IPS-15b (cell line): ENCODE data around the gene AHCYL2.
"Not testable (repeated sequence)": the region's sequence is repeated elsewhere in the genome, so short reads cannot be mapped to it uniquely, and the experiment has no call there.

Source experiments
- H3K27me3 ChIP-seq: one replicate; pipeline ENCODE4 v1.6.1; 2013; ENCODE audit warnings: low read length; ENCODE audit not compliant: control insufficient read depth, insufficient read depth
- H3K36me3 ChIP-seq: one replicate; pipeline ENCODE4 v1.6.1; 2013; ENCODE audit warnings: low read length; ENCODE audit not compliant: control insufficient read depth, insufficient read depth
- H3K4me1 ChIP-seq: one replicate; pipeline ENCODE4 v1.6.1; 2013; ENCODE audit warnings: mild to moderate bottlenecking, low read length; ENCODE audit not compliant: control insufficient read depth, insufficient read depth
- H3K4me3 ChIP-seq: one replicate; pipeline ENCODE4 v1.5.1; 2013; ENCODE audit warnings: low read depth, low read length
- H3K9ac ChIP-seq: one replicate; pipeline ENCODE4 v1.6.1; 2013; ENCODE audit warnings: low read depth, mild to moderate bottlenecking, low read length
- H3K9me3 ChIP-seq: one replicate; pipeline ENCODE4 v1.6.1; 2013; ENCODE audit warnings: mild to moderate bottlenecking, low read length; ENCODE audit not compliant: control insufficient read depth, insufficient read depth

The AHCYL2 gene

GRCh38 chr7:129439963-129440625 lies 215.3 kb downstream of the AHCYL2 start:
- Histone ChIP-seq H3K4me1 (peaks cover 5% of the 10 kb centered on the region), H3K9me3 (no peaks in the 10 kb centered on the region), H3K36me3 (peaks cover 3% of the 10 kb centered on the region), H3K9ac (no peak overlapping the region), H3K27me3 (peaks cover 9% of the 10 kb centered on the region), H3K4me3 (no peak overlapping the region)

DNA sequence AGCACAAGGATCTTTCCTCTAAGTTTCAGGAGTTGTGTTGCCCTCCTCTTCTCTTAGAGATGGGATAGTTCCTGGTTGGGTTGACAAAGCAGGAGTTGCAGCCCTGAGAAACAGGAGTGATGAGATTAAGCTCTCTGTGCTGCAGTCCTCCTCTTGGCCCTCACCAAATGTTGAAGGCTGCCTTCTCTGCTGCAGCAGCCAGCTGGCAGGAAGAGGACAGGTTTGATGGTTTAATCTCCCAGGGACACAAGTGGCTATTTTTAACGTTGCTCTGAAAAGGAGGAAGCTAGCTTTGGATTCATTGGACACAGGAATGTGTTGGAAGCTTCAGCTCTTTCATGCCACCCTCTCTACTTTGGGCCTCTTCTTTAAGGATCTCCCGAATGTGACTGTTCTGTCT lies 218.8 kb downstream of the AHCYL2 start:
- no peak overlapping the region for H3K9ac ChIP-seq
- peaks cover 7% of the 10 kb centered on the region for H3K36me3 ChIP-seq
- no peaks in the 10 kb centered on the region for H3K4me1 ChIP-seq
- H3K9me3 ChIP-seq, result no peaks in the 10 kb centered on the region
- H3K27me3 ChIP-seq, result no peaks in the 10 kb centered on the region
- H3K4me3 ChIP-seq, result no peak overlapping the region

- not testable (repeated sequence) for H3K27me3 ChIP-seq, H3K4me1 ChIP-seq, H3K9me3 ChIP-seq, H3K4me3 ChIP-seq, H3K36me3 ChIP-seq, H3K9ac ChIP-seq
These were observed 219.9 kb downstream of the AHCYL2 start for GRCh38 chr7:129444776-129445175.

DNA sequence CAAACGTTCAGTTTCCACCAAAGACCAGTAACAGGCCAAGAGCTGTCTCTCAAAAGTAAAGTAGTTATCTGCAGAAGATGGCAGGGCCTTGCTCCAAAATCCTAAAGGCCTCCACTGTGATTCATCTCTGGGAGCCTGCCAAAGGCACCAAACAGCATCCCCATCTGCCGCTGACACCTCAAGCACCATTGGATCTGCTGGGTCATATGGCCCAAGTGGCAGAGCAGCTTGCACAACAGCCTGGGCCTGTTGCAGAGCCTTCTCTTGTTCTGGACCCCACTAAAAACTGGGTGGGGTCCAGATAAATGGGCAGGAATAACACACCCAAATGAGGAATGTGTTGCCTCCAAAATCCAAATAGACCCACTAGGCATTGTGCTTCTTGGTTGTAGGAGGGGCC lies 222.1 kb downstream of the AHCYL2 start:
- H3K4me1 ChIP-seq, H3K27me3 ChIP-seq, H3K9ac ChIP-seq, H3K4me3 ChIP-seq, H3K36me3 ChIP-seq, H3K9me3 ChIP-seq: not testable (repeated sequence)

- H3K36me3 ChIP-seq, H3K9me3 ChIP-seq, H3K27me3 ChIP-seq, H3K4me3 ChIP-seq, H3K4me1 ChIP-seq, H3K9ac ChIP-seq: not testable (repeated sequence)
These were observed 222.6 kb downstream of the AHCYL2 start for GRCh38 chr7:129447445-129447844.

GRCh38 chr7:129448608-129449007 lies 223.8 kb downstream of the AHCYL2 start:
- not testable (repeated sequence) for H3K4me3 ChIP-seq, H3K27me3 ChIP-seq, H3K9me3 ChIP-seq, H3K36me3 ChIP-seq, H3K4me1 ChIP-seq, H3K9ac ChIP-seq

- no peak overlapping the region for H3K9ac ChIP-seq
- H3K4me3 ChIP-seq, result no peak overlapping the region
- H3K27me3 ChIP-seq, result no peaks in the 10 kb centered on the region
- peaks cover 13% of the 10 kb centered on the region for H3K36me3 ChIP-seq
- H3K9me3 ChIP-seq, result no peaks in the 10 kb centered on the region
- H3K4me1 ChIP-seq, result no peaks in the 10 kb centered on the region
These were observed 225.5 kb downstream of the AHCYL2 start for GRCh38 chr7:129450295-129450694.

DNA sequence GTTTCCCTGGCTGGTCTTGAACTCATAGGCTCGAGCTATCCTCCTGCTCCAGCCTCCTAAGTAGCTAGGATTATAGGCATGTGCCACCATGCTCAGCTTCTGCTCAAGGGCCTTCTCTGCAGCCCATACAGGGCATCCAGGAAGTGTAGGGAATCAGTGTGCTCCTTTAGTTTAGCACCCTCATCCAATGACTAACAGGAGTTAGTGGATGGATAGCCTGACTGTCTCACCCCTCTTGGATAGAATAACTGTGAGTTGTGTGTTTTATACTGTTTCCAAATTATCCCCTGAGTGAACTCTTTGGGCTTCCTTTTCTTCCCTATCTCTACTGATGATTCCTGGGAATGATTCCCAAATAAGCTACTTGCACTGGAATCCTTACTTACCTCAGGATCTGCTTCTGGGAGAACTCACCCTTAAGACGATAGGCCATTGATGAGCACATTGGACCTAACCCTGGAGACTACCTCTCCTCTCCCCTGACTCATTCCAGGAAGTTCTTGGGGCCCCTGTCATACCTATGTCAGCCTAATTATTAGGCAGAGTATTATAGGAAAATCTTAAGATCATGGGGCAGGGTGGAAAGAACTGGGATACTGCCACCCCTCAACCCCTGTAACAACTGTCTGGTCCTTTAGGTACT lies 227.9 kb downstream of the AHCYL2 start:
- Histone ChIP-seq H3K27me3 (no peaks in the 10 kb centered on the region), H3K4me1 (no peaks in the 10 kb centered on the region), H3K36me3 (peaks cover 17% of the 10 kb centered on the region), H3K4me3 (no peak overlapping the region), H3K9me3 (no peaks in the 10 kb centered on the region), H3K9ac (no peak overlapping the region)

DNA sequence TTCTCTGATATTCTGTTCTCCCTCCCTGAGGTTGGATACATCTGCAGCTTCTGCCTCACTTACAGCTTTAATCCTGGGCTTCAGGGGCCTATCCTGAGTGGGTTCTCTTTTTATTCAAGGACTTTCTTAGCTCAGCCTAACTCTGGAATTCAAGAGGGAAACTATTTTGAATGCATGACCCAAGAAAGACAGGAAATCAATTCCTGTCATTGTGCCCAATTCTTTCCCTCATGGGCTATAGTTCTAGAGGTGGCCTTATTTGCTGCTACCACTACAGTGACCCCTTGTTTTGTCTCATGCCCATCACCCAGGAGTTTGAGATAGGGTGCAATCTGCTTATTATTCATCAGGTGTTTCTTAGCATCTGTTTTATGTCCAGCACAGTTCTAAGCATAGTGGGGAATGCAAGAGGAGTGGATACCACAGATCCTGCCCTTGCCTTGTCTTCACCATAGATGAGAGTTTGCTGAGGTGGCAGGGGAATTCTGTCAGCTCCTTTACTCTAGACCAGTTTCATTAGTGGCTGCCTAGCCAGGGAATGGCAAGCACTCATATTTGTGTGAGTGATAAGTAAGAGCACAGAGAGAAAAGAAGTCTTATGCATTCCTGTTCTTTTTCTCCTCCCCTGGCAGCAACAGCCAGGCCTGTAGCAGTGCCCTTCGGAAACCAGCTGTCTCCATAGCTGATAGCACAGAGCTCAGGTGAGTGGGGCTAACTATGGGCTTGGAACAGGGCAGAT lies 228.8 kb downstream of the AHCYL2 start:
- no peak overlapping the region for H3K9ac ChIP-seq
- no peak overlapping the region for H3K4me3 ChIP-seq
- no peaks in the 10 kb centered on the region for H3K9me3 ChIP-seq
- H3K27me3 ChIP-seq, result no peaks in the 10 kb centered on the region
- peaks cover 17% of the 10 kb centered on the region for H3K36me3 ChIP-seq
- no peaks in the 10 kb centered on the region for H3K4me1 ChIP-seq

GRCh38 chr7:129454249-129454551 lies 229.4 kb downstream of the AHCYL2 start:
- H3K36me3 ChIP-seq, result peaks cover 17% of the 10 kb centered on the region

DNA sequence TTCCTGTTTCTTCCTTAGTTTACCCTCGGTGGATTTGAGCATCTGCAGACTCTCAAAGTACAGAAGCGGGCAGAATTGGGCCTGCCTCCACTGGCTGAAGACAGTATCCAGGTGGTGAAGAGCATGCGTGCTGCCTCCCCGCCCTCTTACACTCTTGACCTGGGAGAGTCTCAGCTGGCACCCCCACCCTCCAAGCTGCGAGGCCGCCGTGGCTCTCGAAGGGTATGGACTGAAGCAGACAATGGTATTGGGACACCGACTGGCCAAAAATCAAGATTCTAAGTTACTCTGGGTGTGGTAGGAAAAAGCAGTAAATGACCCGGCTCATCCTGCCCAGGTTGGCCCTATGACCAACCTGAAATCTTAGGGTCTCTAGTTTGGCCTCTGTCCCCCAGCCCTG lies 231.6 kb downstream of the AHCYL2 start:
- peaks cover 20% of the 10 kb centered on the region for H3K36me3 ChIP-seq
- H3K9ac ChIP-seq, result no peak overlapping the region
- no peaks in the 10 kb centered on the region for H3K27me3 ChIP-seq
- no peaks in the 10 kb centered on the region for H3K4me1 ChIP-seq
- H3K4me3 ChIP-seq, result no peak overlapping the region
- no peaks in the 10 kb centered on the region for H3K9me3 ChIP-seq

More at GRCh38 chr7:129454249-129454551, 229.4 kb downstream of the AHCYL2 start:
- Histone ChIP-seq H3K4me1 (no peaks in the 10 kb centered on the region), H3K9ac (no peak overlapping the region), H3K9me3 (no peaks in the 10 kb centered on the region), H3K27me3 (no peaks in the 10 kb centered on the region), H3K4me3 (no peak overlapping the region)

DNA sequence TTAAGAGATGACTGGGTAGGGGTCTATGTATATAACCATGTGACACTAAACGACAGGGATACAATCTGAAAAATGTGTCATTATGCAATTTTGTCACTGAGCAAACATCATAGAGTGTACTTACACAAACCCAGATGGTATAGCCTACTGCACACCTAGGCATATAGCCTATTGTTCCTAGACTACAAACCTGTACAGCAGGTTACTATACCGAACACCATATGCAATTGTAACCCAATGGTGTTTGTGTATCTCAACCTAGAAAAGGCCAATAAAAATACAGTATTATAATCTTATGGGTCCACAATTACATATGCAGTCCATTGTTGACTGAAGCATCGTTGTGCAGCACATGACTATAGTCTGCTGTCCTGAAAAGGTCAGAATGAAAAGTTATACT lies 232.3 kb downstream of the AHCYL2 start:
- Histone ChIP-seq H3K36me3 (peaks cover 24% of the 10 kb centered on the region), H3K9me3 (no peaks in the 10 kb centered on the region), H3K27me3 (no peaks in the 10 kb centered on the region), H3K9ac (no peak overlapping the region), H3K4me3 (no peak overlapping the region), H3K4me1 (no peaks in the 10 kb centered on the region)
